Lower leg skin (tissue), 3 donors: ENCODE data around the gene MNS1.

ENCODE experiments used
- CTCF ChIP-seq, 3 donors: fragments of 450-650 bp; IDR thresholded peaks; one replicate each; pipeline ENCODE4 v1.5.1; 2016; ENCODE audit warnings: antibody characterized with exemption in 3 of 3, mild to moderate bottlenecking in 3 of 3, moderate library complexity in 2 of 3
- POLR2A ChIP-seq, 2 donors: fragments of 450-650 bp; IDR thresholded peaks; one replicate each; pipeline ENCODE4 v1.6.1; 2016 to 2017; ENCODE audit warnings: antibody characterized with exemption in 2 of 2, mild to moderate bottlenecking in 1 of 2, moderate library complexity in 1 of 2

GRCh38 chr15:56390739-56391267 lies 74.1 kb downstream of the MNS1 start:
- no peak for TF ChIP-seq CTCF (IDR thresholded peaks at IDR 0.05)
- TF ChIP-seq POLR2A (IDR thresholded peaks at IDR 0.05) = no peak
